Breast epithelium (tissue), 4 donors: Measurements from ENCODE around the gene CBX5. TPM values are rescaled to one million over a fixed set of nuclear protein-coding genes. Genes with fewer than 3 reads are reported as not detected.
"Not testable (repeated sequence)": the region's sequence is repeated elsewhere in the genome, so short reads cannot be mapped to it uniquely, and the experiment has no call there.

Experiments used
- DNase-seq, 2 donors: peaks; one replicate each; pipeline ENCODE4 v3.0.0-alpha.2; 2019; ENCODE audit warnings: low spot score in 2 of 2
- H3K27ac ChIP-seq, 2 donors: fragments of 200-600 bp; sonication (generic) in 1 of 2; one replicate each; pipeline ENCODE4 v1.5.1; 2016 to 2019; ENCODE audit warnings: mild to moderate bottlenecking in 1 of 2
- H3K27me3 ChIP-seq, 2 donors: fragments of 200-600 bp; sonication (generic) in 1 of 2; one replicate each; pipeline versions ENCODE4 v1.5.1 to v1.6.0; 2017 to 2019; ENCODE audit warnings: control low read depth in 1 of 2, mild to moderate bottlenecking in 1 of 2
- H3K36me3 ChIP-seq: fragments of 200-600 bp; one replicate; pipeline ENCODE4 v1.5.1; 2019
- H3K4me1 ChIP-seq, 2 donors: fragments of 200-600 bp; sonication (generic); one replicate each; pipeline ENCODE4 v1.5.1; 2016 to 2019; ENCODE audit warnings: control low read depth in 1 of 2
- H3K4me3 ChIP-seq, 3 donors: fragments of 200-600 bp; sonication (generic); 1 replicate in 2 of 3; 2 replicates in 1 of 3; pipeline ENCODE4 v1.5.1; 2016 to 2019; ENCODE audit warnings: mild to moderate bottlenecking in 3 of 3, moderate library complexity in 2 of 3
- H3K9me3 ChIP-seq, 2 donors: fragments of 200-600 bp; sonication (generic) in 1 of 2; one replicate each; pipeline ENCODE4 v1.5.1; 2016 to 2019; ENCODE audit warnings: control low read depth in 1 of 2
- CTCF ChIP-seq, 3 donors: fragments of 450-650 bp; IDR thresholded peaks; one replicate each; pipeline ENCODE4 v1.5.1; 2016 to 2017; ENCODE audit warnings: antibody characterized with exemption in 3 of 3, mild to moderate bottlenecking in 3 of 3, moderate library complexity in 3 of 3
- POLR2A ChIP-seq: fragments of 450-650 bp; IDR thresholded peaks from one replicate; pipeline ENCODE4 v1.6.1; 2016; ENCODE audit warnings: antibody characterized with exemption, mild to moderate bottlenecking, moderate library complexity
- POLR2AphosphoS5 ChIP-seq, 3 donors: sonication (generic); formaldehyde crosslinking; IDR thresholded peaks; one replicate each; pipeline ENCODE4 v1.6.1; 2017; ENCODE audit warnings: antibody characterized with exemption in 3 of 3
- intact Hi-C: fragments of 100-400 bp; cut with DNase I; formaldehyde crosslinking; loops from one replicate; pipeline ENCODE4 v1.15.1; 2023; ENCODE audit warnings: low total_unique reads
- total RNA-seq, 3 donors: library from RNA; depleted of rRNA; stranded (reverse); fragments of >200 nt; gene quantifications; one replicate each; pipeline ENCODE4 v1.1.0, GENCODE V29; 2016

The CBX5 gene
- total RNA-seq, 3 donors from 2014 or later = 22.4 to 45.8 (median 31.8) TPM

DNA sequence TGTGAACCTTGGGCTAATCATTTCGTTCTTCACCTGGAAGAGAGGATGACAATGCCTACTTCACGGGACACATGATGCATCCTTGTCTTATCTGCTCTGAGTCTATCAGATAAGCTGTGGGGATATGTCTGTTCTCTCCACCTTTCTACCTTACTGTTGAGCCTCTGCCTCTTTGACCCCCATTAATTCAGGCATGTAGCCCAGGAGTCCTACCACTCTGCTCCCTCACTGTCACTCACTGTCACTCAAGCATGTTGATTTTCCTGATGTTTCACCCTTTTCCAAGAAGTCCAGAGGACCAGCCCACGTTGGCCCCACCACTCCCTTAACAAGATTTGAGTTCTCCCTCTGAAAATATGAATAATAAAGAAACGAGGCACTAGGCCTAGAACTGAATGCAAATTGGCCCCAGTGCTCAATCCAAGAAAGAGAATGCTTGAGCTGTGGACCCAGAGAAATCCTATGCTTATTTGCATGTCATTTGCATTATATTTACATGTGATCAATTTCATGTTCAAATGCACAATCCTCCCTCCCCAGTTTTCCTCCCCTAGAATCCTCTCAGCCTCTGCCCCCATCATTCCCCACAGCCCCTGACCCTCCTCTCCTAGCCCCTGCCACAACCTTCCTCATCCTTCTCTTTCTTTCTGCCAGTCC is 84.7 kb downstream of the CBX5 start:
- Histone ChIP-seq H3K9me3 (no peaks in the 10 kb centered on the region), H3K4me1 (no peaks in the 10 kb centered on the region), H3K27ac (no peak overlapping the region), H3K4me3 (no peak overlapping the region), H3K36me3 (no peaks in the 10 kb centered on the region), H3K27me3 (no peaks in the 10 kb centered on the region)
- DNase-seq = no peak
- no peak for TF ChIP-seq POLR2A
- TF ChIP-seq POLR2AphosphoS5 (IDR thresholded peaks at IDR 0.05) = no peak
- TF ChIP-seq CTCF (IDR thresholded peaks at IDR 0.05) = no peak
- intact Hi-C loops = no loop called here

DNA sequence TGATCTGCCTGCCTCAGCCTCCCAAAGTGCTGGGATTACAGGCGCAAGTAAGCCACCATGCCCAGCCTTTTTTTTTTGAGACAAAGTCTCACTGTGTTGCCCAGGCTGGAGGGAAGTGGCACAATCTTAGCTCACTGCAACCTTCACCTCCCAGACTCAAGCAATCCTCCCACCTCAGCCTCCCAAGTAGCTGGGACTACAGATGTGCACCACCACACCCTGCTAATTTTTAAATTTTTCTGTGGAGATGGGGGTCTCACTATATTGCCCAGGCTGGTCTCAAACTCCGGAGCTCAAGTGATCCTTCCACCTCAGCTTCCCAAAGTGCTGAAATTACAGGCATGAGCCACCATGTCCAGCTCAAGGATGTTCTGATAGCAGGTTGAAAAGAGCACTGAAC is 85.3 kb downstream of the CBX5 start:
- H3K9me3 ChIP-seq, H3K27me3 ChIP-seq, H3K4me1 ChIP-seq, H3K36me3 ChIP-seq, H3K4me3 ChIP-seq, H3K27ac ChIP-seq, DNase-seq, intact Hi-C loops: not testable (repeated sequence)

GRCh38 chr12:54193434-54193833 is 86.5 kb downstream of the CBX5 start:
- no peak for TF ChIP-seq POLR2AphosphoS5 (IDR thresholded peaks at IDR 0.05)
- Histone ChIP-seq H3K27me3 (no peaks in the 10 kb centered on the region), H3K27ac (no peak overlapping the region), H3K9me3 (no peaks in the 10 kb centered on the region), H3K4me3 (no peak overlapping the region), H3K36me3 (no peaks in the 10 kb centered on the region), H3K4me1 (no peaks in the 10 kb centered on the region)
- DNase-seq = no peak
- intact Hi-C loops = no loop called here

DNA sequence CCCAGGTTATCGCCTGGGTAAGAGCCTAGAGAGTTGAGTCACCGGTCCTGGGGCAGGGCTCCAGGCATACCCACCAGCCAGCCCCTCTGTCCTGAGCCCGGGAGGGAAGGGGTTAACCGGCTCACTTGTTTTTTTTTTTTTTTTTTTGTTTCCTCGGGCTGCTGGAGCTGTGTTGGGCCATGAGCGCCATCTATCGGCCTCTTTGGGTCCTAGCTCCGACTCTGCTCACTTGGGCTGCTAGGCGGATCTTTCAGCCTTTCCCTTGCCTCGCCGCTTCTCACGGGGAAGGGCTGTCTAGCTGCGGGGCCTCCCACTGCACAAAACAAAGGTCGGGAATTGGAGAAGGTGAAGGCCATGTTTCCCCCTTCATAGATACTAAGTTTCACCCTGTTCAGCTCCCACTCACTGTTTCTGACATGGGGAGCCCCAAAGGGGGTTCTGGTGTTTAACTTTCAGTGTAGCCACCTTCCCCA is 88.3 kb downstream of the CBX5 start:
- Histone ChIP-seq H3K4me3 (no peak overlapping the region), H3K27me3 (no peaks in the 10 kb centered on the region), H3K4me1 (no peaks in the 10 kb centered on the region), H3K36me3 (no peaks in the 10 kb centered on the region), H3K27ac (no peak overlapping the region), H3K9me3 (no peaks in the 10 kb centered on the region)
- DNase-seq = peak; percentile 76 to 81
- intact Hi-C loops = no loop called here
- peak; percentile 37 to 87 (median 74) for TF ChIP-seq CTCF (IDR thresholded peaks at IDR 0.05)
- peak in 1 of 3 donors; percentile 21 for TF ChIP-seq POLR2AphosphoS5 (IDR thresholded peaks at IDR 0.05)
- no peak for TF ChIP-seq POLR2A

GRCh38 chr12:54191126-54191525 is 88.8 kb downstream of the CBX5 start:
- Histone ChIP-seq H3K4me3 (no peak overlapping the region), H3K27me3 (no peaks in the 10 kb centered on the region), H3K27ac (no peak overlapping the region), H3K9me3 (no peaks in the 10 kb centered on the region), H3K4me1 (no peaks in the 10 kb centered on the region), H3K36me3 (no peaks in the 10 kb centered on the region)
- DNase-seq = no peak
- no peak for TF ChIP-seq POLR2AphosphoS5 (IDR thresholded peaks at IDR 0.05)
- no peak for TF ChIP-seq CTCF (IDR thresholded peaks at IDR 0.05)
- no peak for TF ChIP-seq POLR2A
- intact Hi-C loops = no loop called here

GRCh38 chr12:54189198-54189539 is 90.8 kb downstream of the CBX5 start:
- Histone ChIP-seq H3K36me3 (no peaks in the 10 kb centered on the region), H3K27me3 (no peaks in the 10 kb centered on the region), H3K4me1 (no peaks in the 10 kb centered on the region), H3K27ac (no peak overlapping the region), H3K4me3 (peak overlapping the region; percentile 56 to 89 (median 75)), H3K9me3 (no peaks in the 10 kb centered on the region)
- intact Hi-C loops = no loop called here
- no peak for DNase-seq
- TF ChIP-seq POLR2AphosphoS5 (IDR thresholded peaks at IDR 0.05) = no peak
- no peak for TF ChIP-seq CTCF (IDR thresholded peaks at IDR 0.05)
- TF ChIP-seq POLR2A = no peak
